Measurements from ENCODE around the gene CD4. TPM values are rescaled to one million over a fixed set of nuclear protein-coding genes. Genes with fewer than 3 reads are reported as not detected.

CD4 gene
- total RNA-seq, 4 donors from 2014 or later, result 3.5 to 8.1 (median 3.9) TPM

DNA sequence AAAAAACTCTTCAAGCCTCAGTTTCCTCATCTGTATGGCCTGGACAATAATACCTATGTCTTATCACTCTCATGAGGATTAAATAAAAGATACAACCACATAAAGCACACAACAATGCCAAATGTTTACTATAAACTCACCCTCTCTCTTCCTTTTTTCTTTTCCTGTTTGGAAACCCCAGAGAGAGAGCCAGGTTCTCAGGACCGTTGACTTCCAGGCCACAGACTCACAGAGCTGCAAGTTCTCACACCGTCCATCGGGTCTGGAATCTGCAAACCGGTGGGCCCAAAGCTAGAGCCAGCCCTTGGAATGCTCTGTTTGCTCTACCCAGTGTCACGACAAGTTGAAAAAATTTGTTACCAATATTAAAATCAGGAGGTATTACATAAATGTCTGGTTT, 4.6 kb upstream of the CD4 start:
- intact Hi-C loops (cut with DNase I), result loop anchor here (5.0 kb wide), 1 partner anchor 52 kb away; no protein-coding TSS in a partner anchor
- TF ChIP-seq, protein P1, sequence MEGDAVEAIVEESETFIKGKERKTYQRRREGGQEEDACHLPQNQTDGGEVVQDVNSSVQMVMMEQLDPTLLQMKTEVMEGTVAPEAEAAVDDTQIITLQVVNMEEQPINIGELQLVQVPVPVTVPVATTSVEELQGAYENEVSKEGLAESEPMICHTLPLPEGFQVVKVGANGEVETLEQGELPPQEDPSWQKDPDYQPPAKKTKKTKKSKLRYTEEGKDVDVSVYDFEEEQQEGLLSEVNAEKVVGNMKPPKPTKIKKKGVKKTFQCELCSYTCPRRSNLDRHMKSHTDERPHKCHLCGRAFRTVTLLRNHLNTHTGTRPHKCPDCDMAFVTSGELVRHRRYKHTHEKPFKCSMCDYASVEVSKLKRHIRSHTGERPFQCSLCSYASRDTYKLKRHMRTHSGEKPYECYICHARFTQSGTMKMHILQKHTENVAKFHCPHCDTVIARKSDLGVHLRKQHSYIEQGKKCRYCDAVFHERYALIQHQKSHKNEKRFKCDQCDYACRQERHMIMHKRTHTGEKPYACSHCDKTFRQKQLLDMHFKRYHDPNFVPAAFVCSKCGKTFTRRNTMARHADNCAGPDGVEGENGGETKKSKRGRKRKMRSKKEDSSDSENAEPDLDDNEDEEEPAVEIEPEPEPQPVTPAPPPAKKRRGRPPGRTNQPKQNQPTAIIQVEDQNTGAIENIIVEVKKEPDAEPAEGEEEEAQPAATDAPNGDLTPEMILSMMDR (IDR thresholded peaks at IDR 0.05), result no peak
- H3K4me1 ChIP-seq, result no peaks in the 10 kb centered on the region
- no peak for DNase-seq
- H3K27ac ChIP-seq, result no peak overlapping the region
- no peak overlapping the region for H3K4me3 ChIP-seq (replicated peaks in 1 of 3)
- H3K36me3 ChIP-seq, result no peaks in the 10 kb centered on the region
- 66 to 67% methylated on average over 5 of the region's 5 CpGs for WGBS, 2 donors
- no peaks in the 10 kb centered on the region for H3K9me3 ChIP-seq
- H3K27me3 ChIP-seq, result no peaks in the 10 kb centered on the region

DNA sequence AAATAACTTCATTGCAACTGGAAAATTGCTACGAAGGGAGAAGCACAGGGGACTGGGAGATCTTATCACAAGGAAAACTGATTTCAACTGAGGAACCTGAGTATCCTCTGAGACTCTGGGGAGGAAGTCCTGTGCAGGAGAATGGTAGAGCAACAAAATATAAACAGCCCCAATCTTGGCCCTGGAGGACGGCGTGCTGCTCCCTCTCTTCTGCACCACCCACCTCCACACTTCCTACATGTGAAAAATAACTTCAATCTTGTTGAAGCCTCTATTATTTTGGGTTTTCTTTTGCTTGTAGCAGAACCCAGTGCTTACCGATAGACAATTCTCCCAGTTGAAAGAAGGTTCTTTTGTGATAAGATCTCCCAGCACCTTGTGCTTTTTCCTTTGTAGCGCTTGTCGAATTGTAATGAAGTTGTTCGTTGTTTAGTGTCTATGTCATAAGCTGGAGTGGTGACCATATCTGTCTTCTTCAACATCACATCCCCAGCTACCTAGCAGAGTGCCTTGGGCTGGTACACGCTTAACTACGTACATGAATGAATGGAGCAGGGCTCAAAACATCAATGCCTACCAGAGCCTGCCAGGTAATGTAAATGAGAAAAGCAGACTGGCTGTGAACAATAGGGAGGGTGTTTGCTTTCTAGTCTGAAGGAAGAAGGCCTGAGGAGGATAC, 2.8 kb upstream of the CD4 start:
- H3K27me3 ChIP-seq, result no peaks in the 10 kb centered on the region
- WGBS, 2 donors, result 67 to 74% methylated on average over 9 of the region's 9 CpGs
- no peak for DNase-seq
- H3K4me1 ChIP-seq, result no peaks in the 10 kb centered on the region
- H3K4me3 ChIP-seq (replicated peaks in 1 of 3), result no peak overlapping the region
- no peak for TF ChIP-seq POLR2A (IDR thresholded peaks at IDR 0.05)
- TF ChIP-seq, protein P1 (IDR thresholded peaks at IDR 0.05), result no peak
- no peaks in the 10 kb centered on the region for H3K9me3 ChIP-seq
- intact Hi-C loops (cut with DNase I), result no loop called here
- H3K36me3 ChIP-seq, result no peaks in the 10 kb centered on the region
- no peak overlapping the region for H3K27ac ChIP-seq

DNA sequence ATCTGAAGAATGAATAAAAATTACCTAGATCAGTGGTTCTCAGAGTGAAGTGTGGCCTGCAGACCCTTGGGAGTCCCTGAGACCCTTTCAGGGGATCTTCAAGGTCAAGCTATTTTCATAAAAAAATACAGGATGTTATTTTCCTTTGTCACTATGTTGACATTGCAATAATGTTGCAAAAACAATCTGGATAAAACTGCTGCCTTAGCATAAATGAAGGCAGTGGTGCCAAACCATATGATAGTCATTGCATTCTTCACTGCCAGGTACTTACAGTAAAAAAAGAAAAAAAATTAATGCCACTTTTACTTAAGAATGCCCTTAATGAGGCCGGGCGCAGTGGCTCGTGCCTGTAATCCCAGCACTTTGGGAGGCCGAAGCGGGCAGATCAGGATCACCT, 2.0 kb upstream of the CD4 start:
- Histone ChIP-seq H3K36me3 (no peaks in the 10 kb centered on the region), H3K27me3 (no peaks in the 10 kb centered on the region), H3K27ac (no peak overlapping the region), H3K4me1 (no peaks in the 10 kb centered on the region), H3K4me3 (replicated peaks in 1 of 3) (no peak overlapping the region), H3K9me3 (no peaks in the 10 kb centered on the region)
- 88 to 91% methylated on average over 5 of the region's 5 CpGs for WGBS, 2 donors
- TF ChIP-seq, protein P1 (IDR thresholded peaks at IDR 0.05), result no peak
- TF ChIP-seq POLR2A (IDR thresholded peaks at IDR 0.05), result no peak
- intact Hi-C loops (cut with DNase I), result no loop called here
- DNase-seq, result no peak

DNA sequence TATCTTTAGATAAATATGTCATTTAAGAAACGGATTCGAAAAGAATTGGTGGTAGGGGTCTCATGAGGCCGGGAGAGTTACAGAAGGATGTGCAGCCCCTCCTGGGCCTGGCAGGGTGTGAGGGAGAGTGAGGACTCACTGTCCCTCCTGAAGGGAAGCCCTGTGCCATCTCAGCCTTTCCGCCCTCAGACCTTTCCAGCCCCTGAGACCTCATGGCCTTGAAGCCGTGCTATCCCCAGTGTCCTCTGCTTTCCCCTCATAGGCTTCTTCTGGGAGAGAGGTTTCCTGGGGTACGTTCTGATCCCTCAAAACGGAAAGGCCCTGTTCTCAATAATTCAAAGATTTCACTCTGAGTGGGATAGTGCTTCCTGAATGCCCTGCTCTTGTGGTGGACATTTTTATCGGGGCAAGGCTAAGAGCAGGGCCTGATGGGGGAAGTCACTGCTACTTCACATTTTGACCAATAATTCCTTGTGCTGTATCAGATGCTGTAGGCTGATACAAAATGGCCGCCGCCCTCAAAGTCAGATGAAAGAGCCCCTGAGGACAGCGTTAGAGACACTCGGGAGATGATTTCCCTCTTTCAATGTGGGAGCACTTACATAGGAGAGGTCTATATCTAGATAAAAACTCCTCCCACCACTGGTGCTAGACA, 1.3 kb downstream of the CD4 start:
- Histone ChIP-seq H3K27me3 (no peaks in the 10 kb centered on the region), H3K4me3 (replicated peaks in 1 of 3) (no peak overlapping the region), H3K27ac (no peak overlapping the region), H3K9me3 (no peaks in the 10 kb centered on the region), H3K4me1 (no peaks in the 10 kb centered on the region), H3K36me3 (no peaks in the 10 kb centered on the region)
- TF ChIP-seq, protein P1 (IDR thresholded peaks at IDR 0.05), result no peak
- no peak for TF ChIP-seq POLR2A (IDR thresholded peaks at IDR 0.05)
- 88 to 93% methylated on average over 12 of the region's 12 CpGs for WGBS, 2 donors
- DNase-seq, result no peak
- intact Hi-C loops (cut with DNase I), result no loop called here

DNA sequence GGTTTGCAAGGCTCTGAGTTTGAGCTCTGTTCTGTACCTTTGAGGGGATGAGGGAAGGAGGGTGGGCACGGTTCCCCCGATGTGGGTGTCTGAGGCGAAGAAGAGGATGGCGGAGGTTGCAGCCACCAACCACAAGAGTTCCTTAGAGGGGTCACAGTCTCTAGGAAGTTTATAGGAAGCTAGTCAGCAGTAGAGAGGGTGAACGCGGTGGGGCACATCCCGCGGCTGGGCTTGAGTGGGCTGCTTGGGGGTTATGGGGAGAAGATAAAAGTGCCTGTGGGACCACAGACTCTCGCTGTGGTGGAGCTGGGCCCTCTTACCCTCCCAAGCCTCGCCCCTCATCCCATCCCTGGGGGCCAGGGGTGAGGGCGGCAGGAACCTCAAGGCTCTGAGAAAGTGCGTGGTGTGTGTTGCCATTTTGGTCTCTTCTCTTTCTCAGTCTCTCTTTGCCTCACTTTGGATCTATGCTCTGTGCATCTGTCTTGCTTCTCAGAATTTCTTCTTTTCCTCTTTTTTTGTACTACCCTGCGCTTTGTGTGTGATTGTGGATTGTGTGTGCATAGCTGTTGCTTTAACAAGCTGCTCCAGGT, 2.7 kb downstream of the CD4 start:
- Histone ChIP-seq H3K27ac (no peak overlapping the region), H3K9me3 (no peaks in the 10 kb centered on the region), H3K4me1 (no peaks in the 10 kb centered on the region), H3K36me3 (no peaks in the 10 kb centered on the region), H3K27me3 (no peaks in the 10 kb centered on the region), H3K4me3 (replicated peaks in 1 of 3) (no peak overlapping the region)
- intact Hi-C loops (cut with DNase I), result no loop called here
- WGBS, 2 donors, result 64 to 82% methylated on average over 13 of the region's 13 CpGs
- TF ChIP-seq, protein P1 (IDR thresholded peaks at IDR 0.05), result no peak
- no peak for TF ChIP-seq POLR2A (IDR thresholded peaks at IDR 0.05)
- DNase-seq, result no peak
